ENCODE data around the gene ITGB2.

Gene ITGB2

DNA sequence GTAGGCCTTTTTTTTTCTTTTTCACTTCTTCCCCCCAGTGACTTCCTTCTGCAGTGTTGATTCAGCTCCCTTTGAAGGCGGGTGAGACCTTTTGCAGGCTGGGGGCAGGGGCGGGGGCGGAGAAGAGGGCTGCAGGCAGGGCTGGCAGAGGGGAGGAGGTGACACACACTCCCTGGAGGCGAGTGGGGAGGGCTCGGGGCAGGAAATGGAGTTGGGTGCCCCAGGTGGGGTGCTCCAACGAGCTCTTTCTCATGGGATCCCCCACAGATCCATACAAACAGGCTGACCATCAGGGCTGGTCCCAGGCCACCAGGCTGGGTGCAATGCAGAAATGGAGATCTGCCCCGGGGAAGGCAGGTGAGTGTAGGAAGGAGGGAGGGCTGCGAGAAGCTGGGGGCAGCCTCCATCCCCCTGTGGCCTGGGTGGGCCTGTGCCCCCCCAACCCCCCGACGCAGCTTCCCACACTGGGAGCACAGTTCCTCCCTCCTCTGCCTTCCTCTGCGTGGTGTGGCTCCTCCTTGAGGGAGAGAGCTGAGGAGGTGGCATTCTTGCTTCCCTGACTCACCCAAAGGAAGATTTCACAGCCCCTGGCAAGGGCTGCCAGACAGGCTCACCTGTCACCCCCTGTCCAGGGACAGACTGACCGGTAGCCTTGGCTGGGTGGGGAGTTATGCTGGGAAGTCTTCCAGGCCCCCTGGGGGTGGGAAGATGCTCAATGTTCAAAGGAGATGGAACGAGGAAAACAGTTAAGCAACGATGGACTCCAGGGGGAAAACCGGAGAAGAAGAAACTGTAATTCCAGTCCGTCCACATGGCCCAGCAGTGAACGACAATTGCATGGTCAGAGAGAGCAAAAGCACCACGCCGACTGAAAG, 7.1 kb upstream of the ITGB2 start:
- peak; percentile 89 for DNase-seq (ENCODE audit: low read depth)
- TF ChIP-seq CTCF (IDR thresholded peaks at IDR 0.05; ENCODE audit: insufficient read depth, low read depth, low read length, missing control alignments) = no peak
- H3K4me3 ChIP-seq (ENCODE audit: low read depth, low read length) = peak overlapping the region; percentile 82

DNA sequence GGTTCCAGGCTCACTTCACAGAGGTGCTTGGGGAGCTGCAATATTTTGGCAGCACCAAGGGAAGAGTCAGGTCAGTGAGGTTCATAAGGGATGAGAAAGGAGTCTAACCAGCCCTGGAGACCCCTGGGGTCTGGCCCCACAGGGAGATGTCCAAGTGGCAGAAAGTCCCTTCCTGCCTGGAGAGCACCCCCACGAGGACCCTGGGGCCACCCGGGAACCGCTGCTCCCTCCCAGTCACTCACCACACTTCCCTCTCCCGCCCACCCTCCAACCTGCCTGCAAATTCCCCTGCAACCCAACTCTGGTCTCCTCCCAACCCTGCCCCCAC, 6.5 kb upstream of the ITGB2 start:
- no peak for DNase-seq (ENCODE audit: low read depth)
- peak overlapping the region; percentile 82 for H3K4me3 ChIP-seq (ENCODE audit: low read depth, low read length)
- TF ChIP-seq CTCF (IDR thresholded peaks at IDR 0.05; ENCODE audit: insufficient read depth, low read depth, low read length, missing control alignments) = no peak

DNA sequence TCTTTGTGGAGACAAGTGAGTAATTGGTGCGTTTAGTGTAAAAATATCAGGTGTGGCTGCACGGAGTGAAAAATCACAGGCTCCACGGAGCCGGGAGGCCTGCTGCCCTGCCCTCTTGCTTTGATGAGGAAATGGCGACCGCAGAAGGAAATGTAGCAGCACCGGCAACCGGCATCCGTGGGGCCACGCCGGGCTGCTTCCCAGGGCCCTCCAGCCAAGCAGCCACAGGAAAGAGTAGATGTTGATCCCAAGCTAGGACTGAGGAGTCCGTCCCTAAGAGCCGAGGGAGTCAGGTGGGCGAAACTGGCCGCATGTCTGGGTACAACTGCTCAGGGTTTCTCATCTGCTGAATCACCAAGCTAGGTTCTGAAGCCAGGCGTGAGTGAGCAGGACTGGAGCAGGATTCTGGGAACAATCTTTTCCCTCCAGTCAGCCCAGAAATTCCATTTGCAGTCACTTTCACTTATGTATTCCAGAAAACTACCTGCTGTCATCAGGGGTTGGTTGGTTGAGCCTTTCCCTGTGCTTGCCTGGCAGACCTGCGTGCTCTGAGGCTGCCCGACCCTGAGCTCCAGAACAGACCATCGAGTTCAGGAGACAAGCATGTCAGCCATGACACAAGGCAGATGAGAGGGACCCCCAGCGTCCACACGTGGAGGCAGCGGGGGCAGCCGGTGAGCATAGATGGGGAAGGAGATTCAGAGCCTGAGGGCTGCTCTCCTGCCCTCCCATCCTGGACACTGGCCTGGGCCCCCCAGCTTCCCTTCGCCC, 5.8 kb upstream of the ITGB2 start:
- peak overlapping the region; percentile 82 for H3K4me3 ChIP-seq (ENCODE audit: low read depth, low read length)
- DNase-seq (ENCODE audit: low read depth) = peak; percentile 43

GRCh38 chr21:44925378-44925755, 4.7 kb upstream of the ITGB2 start:
- no peak for DNase-seq (ENCODE audit: low read depth)
- H3K4me3 ChIP-seq (ENCODE audit: low read depth, low read length) = no peak overlapping the region
- TF ChIP-seq CTCF (IDR thresholded peaks at IDR 0.05; ENCODE audit: insufficient read depth, low read depth, low read length, missing control alignments) = no peak

More for the DNA sequence above, 5.8 kb upstream of the ITGB2 start:
- TF ChIP-seq CTCF (IDR thresholded peaks at IDR 0.05; ENCODE audit: insufficient read depth, low read depth, low read length, missing control alignments) = no peak

DNA sequence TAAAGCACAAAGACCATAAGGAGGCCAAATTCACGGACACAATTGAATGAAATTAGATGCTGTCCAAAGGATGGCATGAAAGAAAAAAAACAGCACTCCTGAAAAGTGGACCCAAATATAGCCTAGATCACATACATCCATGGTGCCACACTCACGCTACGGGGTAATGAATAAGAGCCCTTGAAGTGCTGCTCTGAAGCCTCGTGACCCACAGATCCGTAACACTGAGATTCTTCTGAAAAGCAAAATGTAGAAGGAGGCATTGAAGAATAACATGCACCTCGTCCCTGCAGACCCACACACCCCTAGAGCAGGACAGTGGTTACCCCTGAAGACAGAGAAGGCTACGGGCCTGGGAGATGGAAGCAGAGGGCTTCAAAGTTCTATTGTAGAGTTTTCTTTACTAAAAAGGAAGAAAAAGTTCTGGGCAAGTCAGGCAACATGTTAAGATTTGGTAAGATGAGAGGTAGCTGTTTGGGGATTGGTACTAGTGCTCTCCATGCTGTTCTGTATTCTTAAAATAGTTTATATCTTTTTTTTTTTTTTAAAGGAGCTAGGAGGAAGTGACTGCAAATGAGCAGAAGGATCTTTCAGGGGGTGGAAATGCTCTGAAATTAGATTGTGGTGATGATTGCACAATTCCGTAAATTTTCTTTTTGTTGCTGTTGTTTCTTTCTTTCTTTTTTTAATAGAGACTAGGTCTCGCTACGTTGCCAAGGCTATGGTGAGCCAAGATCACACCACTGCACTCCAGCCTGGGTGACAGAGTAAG, 4.1 kb upstream of the ITGB2 start:
- no peak overlapping the region for H3K4me3 ChIP-seq (ENCODE audit: low read depth, low read length)
- no peak for TF ChIP-seq CTCF (IDR thresholded peaks at IDR 0.05; ENCODE audit: insufficient read depth, low read depth, low read length, missing control alignments)
- DNase-seq (ENCODE audit: low read depth) = no peak

- no peak overlapping the region for H3K4me3 ChIP-seq (ENCODE audit: low read depth, low read length)
- TF ChIP-seq CTCF (IDR thresholded peaks at IDR 0.05; ENCODE audit: insufficient read depth, low read depth, low read length, missing control alignments) = no peak
- no peak for DNase-seq (ENCODE audit: low read depth)
Observed at GRCh38 chr21:44923480-44924084, 2.9 kb upstream of the ITGB2 start.
